Measurements from ENCODE around the gene RWDD1.

Gene RWDD1

DNA sequence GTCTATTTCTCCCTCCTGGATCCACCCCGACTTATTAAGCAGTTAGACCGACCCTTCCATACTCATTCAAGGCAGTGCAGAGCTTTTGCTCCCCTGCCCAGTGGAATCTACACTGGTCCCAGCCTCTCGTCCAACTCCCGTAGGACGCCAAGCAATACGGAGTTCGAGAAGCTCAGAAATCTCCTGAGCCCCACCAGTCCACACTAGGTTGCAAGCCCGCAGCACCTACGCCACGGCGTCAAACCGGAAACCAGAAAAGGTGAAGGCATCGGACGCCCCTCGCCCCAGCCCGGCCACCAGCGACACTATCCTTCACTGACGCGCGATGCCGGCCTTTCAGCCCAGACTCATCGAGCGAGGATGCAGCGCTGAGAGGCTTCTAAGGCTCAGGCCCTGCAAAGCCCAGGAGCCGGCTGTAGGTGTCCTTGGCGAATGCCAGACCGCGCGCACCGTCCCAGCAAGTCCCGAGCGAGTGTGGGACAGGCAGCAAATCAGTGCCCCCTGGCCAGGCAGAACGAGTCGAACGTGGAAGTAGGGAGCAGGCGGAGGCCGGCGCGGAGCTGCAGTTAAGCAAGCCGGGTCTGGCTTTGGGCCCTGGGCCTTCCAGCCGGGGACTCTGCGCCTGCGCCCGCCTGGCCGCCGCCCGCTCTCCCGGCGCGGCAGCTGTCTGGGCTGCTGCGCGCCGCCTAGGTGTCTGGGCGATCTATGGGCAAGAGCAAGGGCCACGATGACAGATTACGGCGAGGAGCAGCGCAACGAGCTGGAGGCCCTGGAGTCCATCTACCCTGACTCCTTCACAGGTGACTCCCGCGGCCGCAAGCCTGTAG, at the start of gene RWDD1:
RWDD1 (plus strand) TSS at position 649 of the 827 bp plus-strand sequence; CDS start at position 728, 79 bp downstream.
- DNase-seq = peak; percentile 98

- DNase-seq = no peak
Observed at GRCh38 chr6:116522896-116523295, 48.4 kb upstream of the RWDD1 start.

DNA sequence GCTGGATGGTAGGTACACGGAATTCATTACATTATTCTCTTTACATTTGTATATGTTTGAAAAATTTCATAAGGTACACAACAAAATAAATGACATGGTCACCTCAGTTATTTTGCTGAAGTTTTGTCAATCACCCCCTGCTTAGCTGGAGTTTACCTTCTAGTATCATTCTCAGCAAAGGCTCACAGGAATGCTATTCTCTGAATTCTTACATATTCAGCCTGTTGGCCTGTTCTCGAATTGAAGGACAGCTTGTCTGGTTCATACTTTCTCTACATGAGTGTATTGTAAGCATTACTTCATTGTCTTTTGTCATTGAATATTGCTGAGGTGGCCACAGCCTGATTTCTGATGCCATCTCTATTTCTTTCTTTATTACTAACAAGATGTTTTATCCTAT, 47.1 kb upstream of the RWDD1 start:
- no peak for DNase-seq

GRCh38 chr6:116528133-116528532, 43.2 kb upstream of the RWDD1 start:
- DNase-seq = no peak

- no peak for DNase-seq
Observed at GRCh38 chr6:116528780-116529179, 42.5 kb upstream of the RWDD1 start.

- DNase-seq = peak; percentile 30
Observed at GRCh38 chr6:116529466-116530290, 41.6 kb upstream of the RWDD1 start.

DNA sequence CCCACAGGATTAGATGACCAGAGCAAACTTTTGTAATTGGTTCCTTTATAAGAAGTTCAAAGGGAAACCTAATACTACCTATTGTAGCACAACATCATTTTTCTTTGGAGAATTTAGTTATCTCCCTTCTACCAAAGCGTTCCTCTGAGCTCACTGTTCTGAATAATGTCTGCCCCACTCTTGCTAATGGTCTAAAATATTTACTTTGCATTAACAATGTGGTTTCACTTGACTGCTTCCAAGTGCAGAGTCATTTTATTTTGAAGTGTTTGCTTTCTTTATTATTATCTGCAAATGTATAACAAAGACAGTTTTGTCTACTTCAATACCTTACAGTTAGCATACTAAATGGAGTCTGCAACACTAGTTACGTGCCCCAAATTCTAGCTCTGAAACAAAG, 40.9 kb upstream of the RWDD1 start:
- DNase-seq = peak; percentile 78

- peak; percentile 76 for DNase-seq
Observed at GRCh38 chr6:116531675-116532570, 39.4 kb upstream of the RWDD1 start.

- DNase-seq = no peak
Observed at GRCh38 chr6:116533233-116533957, 37.9 kb upstream of the RWDD1 start.

- no peak for DNase-seq
Observed at GRCh38 chr6:116535109-116535508, 36.2 kb upstream of the RWDD1 start.

GRCh38 chr6:116536216-116536621, 35.1 kb upstream of the RWDD1 start:
- DNase-seq = peak; percentile 75

DNA sequence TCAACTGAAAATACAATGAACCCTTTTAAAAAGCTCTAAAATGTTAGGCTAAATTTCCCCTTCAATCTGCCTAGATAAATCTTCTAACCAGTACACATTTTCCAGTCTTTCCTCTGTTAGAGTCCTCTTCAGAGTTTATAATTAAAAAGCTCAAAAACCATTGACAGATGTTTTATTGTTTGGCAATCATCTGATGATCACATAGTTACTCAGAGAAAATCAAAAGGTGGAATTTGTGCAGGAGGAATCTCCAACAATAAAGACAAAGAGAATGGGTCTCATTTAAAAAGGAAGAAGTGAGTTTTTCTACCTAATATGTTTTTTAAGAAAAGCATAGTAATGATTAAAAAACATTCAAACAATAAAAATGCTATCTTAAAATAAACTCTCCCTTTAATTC, 28.9 kb upstream of the RWDD1 start:
- DNase-seq = no peak

DNA sequence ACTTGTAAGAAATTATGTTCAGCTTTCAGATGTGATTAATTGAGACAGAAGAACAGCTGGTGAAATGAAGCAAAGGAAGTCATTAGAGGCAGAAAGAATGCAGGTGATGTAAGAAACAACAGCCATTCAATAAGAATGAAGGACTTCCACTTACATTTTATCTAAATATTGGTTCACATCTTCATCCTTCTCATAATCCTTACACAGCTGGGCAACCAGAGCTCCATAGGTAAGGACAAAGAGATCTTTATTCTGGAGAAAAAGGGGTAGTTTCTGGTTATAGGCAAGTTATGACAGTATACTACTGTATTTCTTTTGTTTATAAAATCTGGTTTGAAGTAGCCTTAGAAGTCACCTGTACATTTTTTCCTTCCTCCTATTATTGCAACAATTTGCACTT, 28.2 kb upstream of the RWDD1 start:
- no peak for DNase-seq

DNA sequence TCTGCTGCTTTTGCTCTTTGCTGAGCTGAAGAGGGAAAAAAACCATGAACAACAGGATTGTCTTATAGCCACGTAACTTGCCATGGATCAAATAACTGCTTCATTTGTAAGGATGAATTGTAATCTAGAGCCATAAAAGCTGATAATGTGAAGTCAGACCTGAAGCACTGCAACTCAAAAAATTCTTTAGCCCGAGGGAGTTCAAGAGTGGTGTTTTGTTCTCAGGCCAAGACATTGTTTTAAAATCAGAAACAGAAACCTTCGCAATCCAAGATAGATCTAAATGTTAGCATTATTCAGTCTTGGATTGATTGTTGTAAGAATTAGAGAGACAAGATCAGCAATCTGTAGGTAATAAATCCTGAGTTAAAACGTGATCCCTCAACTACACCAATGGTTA, 25.7 kb upstream of the RWDD1 start, which contains the start of gene TRAPPC3L:
TRAPPC3L (minus strand) TSS at position 34 of the 400 bp plus-strand sequence. CDS start 170 bp downstream, outside the sequence.
- no peak for DNase-seq

- DNase-seq = no peak
Observed at GRCh38 chr6:116547358-116547757, 23.9 kb upstream of the RWDD1 start.

DNA sequence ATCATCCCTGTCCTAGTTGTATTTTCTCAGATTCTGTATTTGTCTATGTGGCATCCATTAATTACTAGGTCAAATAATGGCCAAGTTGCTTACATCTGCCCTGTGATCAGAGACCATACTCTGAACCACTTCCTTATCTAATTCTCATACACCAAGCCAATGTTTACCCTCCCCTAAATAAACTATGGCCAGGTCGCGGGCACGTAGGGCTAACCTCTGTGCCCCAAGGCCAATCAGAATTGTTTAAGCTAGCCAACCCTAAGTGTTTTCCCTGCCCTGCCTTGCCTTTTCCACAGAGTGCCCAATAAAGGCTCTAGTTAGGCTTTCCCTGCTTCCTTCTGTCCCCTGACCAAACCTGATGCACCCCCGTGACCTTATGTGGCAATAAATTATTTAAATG, 20.5 kb upstream of the RWDD1 start:
- peak; percentile 21 for DNase-seq

- peak; percentile 3 for DNase-seq
Observed at GRCh38 chr6:116553451-116553850, 17.9 kb upstream of the RWDD1 start, which contains the start of gene CALHM4. CALHM4 (plus strand) TSS chr6:116553751; CDS start chr6:116553794, 43 bp downstream.

DNA sequence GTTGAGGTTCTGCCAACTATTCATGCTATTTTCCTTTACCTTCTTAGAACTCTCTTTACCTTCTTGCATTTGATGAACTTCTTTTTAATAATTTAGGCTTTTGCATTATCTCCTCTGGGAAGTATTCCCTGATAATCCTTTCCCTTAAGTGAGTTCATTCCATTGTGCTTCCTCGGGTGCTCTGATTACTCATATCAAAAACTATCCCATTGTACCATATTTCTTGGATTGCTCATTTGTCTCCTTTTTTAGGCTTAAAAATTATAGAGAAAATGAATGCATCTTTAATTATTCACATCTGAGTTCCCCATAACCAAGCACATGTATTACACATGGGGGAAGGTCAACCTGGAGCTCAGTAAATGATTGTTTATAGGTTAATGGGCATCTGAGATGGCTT, 15.2 kb upstream of the RWDD1 start:
- no peak for DNase-seq

- DNase-seq = no peak
Observed at GRCh38 chr6:116556814-116557415, 14.4 kb upstream of the RWDD1 start.

GRCh38 chr6:116557893-116558292, 13.4 kb upstream of the RWDD1 start:
- peak; percentile 67 for DNase-seq

DNA sequence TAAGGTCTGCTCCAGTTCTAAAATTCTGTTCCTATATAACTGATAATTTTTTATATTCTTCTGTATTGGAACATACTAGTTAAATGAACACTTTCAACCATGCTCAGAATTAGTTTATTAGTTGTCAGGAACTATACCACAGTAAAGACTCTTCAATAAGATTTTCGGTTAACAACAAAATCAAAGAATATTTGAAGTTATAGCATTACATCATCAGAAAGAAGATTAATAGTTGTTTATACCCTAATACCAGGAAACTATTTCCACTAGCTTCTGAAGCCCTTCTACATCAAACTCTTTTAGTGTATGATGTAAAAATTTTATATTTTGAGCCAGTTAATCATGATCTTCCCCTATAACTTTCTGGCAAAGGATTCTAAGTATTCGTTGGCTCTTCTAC, 11.2 kb upstream of the RWDD1 start:
- DNase-seq = no peak
